SIG-M5 (cell line): Measurements from ENCODE around the gene KLHL13.
"Not testable (repeated sequence)": the region's sequence is repeated elsewhere in the genome, so short reads cannot be mapped to it uniquely, and the experiment has no call there.

ENCODE experiments used
- DNase-seq: peaks from one replicate; lab custom pipeline; 2025; lab: John Stamatoyannopoulos, UW

Gene KLHL13

GRCh38 chrX:117992192-117992723, 124.4 kb downstream of the KLHL13 start:
- DNase-seq: no peak

- no peak for DNase-seq
Measured at GRCh38 chrX:117990438-117990837, 126.2 kb downstream of the KLHL13 start.

GRCh38 chrX:117989512-117989911, 127.1 kb downstream of the KLHL13 start:
- DNase-seq: no peak

- DNase-seq: no peak
Measured at GRCh38 chrX:117987373-117987772, 129.2 kb downstream of the KLHL13 start.

- DNase-seq: no peak
Measured at GRCh38 chrX:117985241-117985640, 131.4 kb downstream of the KLHL13 start.

- DNase-seq: no peak
Measured at GRCh38 chrX:117982694-117983392, 133.8 kb downstream of the KLHL13 start.

GRCh38 chrX:117978402-117978801, 138.2 kb downstream of the KLHL13 start:
- no peak for DNase-seq

GRCh38 chrX:117977526-117977925, 139.1 kb downstream of the KLHL13 start:
- no peak for DNase-seq

- no peak for DNase-seq
Measured at GRCh38 chrX:117973110-117973807, 143.4 kb downstream of the KLHL13 start.

GRCh38 chrX:117972711-117973109, 143.9 kb downstream of the KLHL13 start:
- no peak for DNase-seq

- no peak for DNase-seq
Measured at GRCh38 chrX:117969782-117970181, 146.8 kb downstream of the KLHL13 start.

GRCh38 chrX:117969328-117969727, 147.3 kb downstream of the KLHL13 start:
- DNase-seq: no peak

- DNase-seq: no peak
Measured at GRCh38 chrX:117959045-117959444, 157.6 kb downstream of the KLHL13 start.

- DNase-seq: no peak
Measured at GRCh38 chrX:117957128-117957527, 159.5 kb downstream of the KLHL13 start.

- DNase-seq: not testable (repeated sequence)
Measured at GRCh38 chrX:117939296-117939695, 177.3 kb downstream of the KLHL13 start.

GRCh38 chrX:117936118-117936517, 180.5 kb downstream of the KLHL13 start:
- no peak for DNase-seq

GRCh38 chrX:117930116-117930515, 186.5 kb downstream of the KLHL13 start:
- DNase-seq: not testable (repeated sequence)

GRCh38 chrX:117919755-117920154, 196.9 kb downstream of the KLHL13 start:
- no peak for DNase-seq

GRCh38 chrX:117910216-117910615, 206.4 kb downstream of the KLHL13 start:
- DNase-seq: no peak

- DNase-seq: no peak
Measured at GRCh38 chrX:117898226-117898625, 218.4 kb downstream of the KLHL13 start.

- no peak for DNase-seq
Measured at GRCh38 chrX:117895418-117895817, 221.2 kb downstream of the KLHL13 start.

GRCh38 chrX:117892469-117892868, 224.1 kb downstream of the KLHL13 start:
- no peak for DNase-seq

- DNase-seq: no peak
Measured at GRCh38 chrX:117871796-117872195, 244.8 kb downstream of the KLHL13 start.
